Trophoblast cell (in vitro differentiated cells and primary cell): Measurements from ENCODE around the gene EIF2S1.

ENCODE experiments used
- DNase-seq, 2 donors: peaks; one replicate each; pipeline ENCODE4 v3.0.0-alpha.2; 2016
- H2AFZ ChIP-seq: 2 replicates; pipeline ENCODE4 v1.6.1; 2013; ENCODE audit warnings: low read length, moderate library complexity, mild to moderate bottlenecking; ENCODE audit not compliant: insufficient read depth, poor library complexity
- H2AK5ac ChIP-seq: 2 replicates; pipeline ENCODE4 v1.6.1; 2013; ENCODE audit warnings: mild to moderate bottlenecking, low read length
- H2BK120ac ChIP-seq: 2 replicates; pipeline ENCODE4 v1.6.1; 2013; ENCODE audit warnings: low read length, mild to moderate bottlenecking, moderate library complexity; ENCODE audit not compliant: insufficient read depth, poor library complexity
- H2BK12ac ChIP-seq: 2 replicates; pipeline ENCODE4 v1.6.1; 2013; ENCODE audit warnings: mild to moderate bottlenecking, low read length, moderate library complexity
- H2BK5ac ChIP-seq: 2 replicates; pipeline ENCODE4 v1.6.1; 2013; ENCODE audit warnings: low read length, low read depth, moderate library complexity, mild to moderate bottlenecking; ENCODE audit not compliant: poor library complexity
- H3K14ac ChIP-seq: 2 replicates; pipeline ENCODE4 v1.6.1; 2013; ENCODE audit warnings: mild to moderate bottlenecking, low read length
- H3K18ac ChIP-seq: 2 replicates; pipeline ENCODE4 v1.6.1; 2013; ENCODE audit warnings: mild to moderate bottlenecking, low read length
- H3K23ac ChIP-seq: 2 replicates; pipeline ENCODE4 v1.6.1; 2013; ENCODE audit warnings: low read length
- H3K27ac ChIP-seq: 2 replicates; pipeline ENCODE4 v1.5.1; 2013; ENCODE audit warnings: low read depth, mild to moderate bottlenecking, inconsistent platforms, low read length, moderate library complexity
- H3K27me3 ChIP-seq: 2 replicates; pipeline ENCODE4 v1.6.1; 2013; ENCODE audit warnings: inconsistent platforms, mild to moderate bottlenecking, low read length, moderate library complexity; ENCODE audit not compliant: insufficient read depth
- H3K36me3 ChIP-seq, 2 experiments: 1 replicate in 1 of 2; 2 replicates in 1 of 2; pipeline ENCODE4 v1.6.1; 2013; ENCODE audit warnings: low read length in 2 of 2, mild to moderate bottlenecking in 2 of 2, moderate library complexity in 1 of 2; ENCODE audit not compliant: insufficient read depth in 2 of 2, control insufficient read depth in 1 of 2
- H3K4ac ChIP-seq: 2 replicates; pipeline ENCODE4 v1.6.1; 2013; ENCODE audit warnings: low read depth, mild to moderate bottlenecking, low read length, moderate library complexity
- H3K4me1 ChIP-seq, 2 experiments: 1 replicate in 1 of 2; 2 replicates in 1 of 2; pipeline ENCODE4 v1.6.1; 2013; ENCODE audit warnings: low read length in 2 of 2, mild to moderate bottlenecking in 2 of 2, moderate library complexity in 1 of 2; ENCODE audit not compliant: insufficient read depth in 2 of 2, control insufficient read depth in 1 of 2
- H3K4me2 ChIP-seq: 2 replicates; pipeline ENCODE4 v1.6.1; 2013; ENCODE audit warnings: inconsistent platforms, mild to moderate bottlenecking, low read length, moderate library complexity
- H3K4me3 ChIP-seq: 2 replicates; pipeline ENCODE4 v1.5.1; 2013; ENCODE audit warnings: mild to moderate bottlenecking, low read depth, low read length, inconsistent platforms
- H3K79me1 ChIP-seq: one replicate; pipeline ENCODE4 v1.6.1; 2013; ENCODE audit warnings: low read length
- H3K79me2 ChIP-seq: 2 replicates; pipeline ENCODE4 v1.6.1; 2013; ENCODE audit warnings: low read length, mild to moderate bottlenecking; ENCODE audit not compliant: control insufficient read depth, insufficient read depth, poor library complexity
- H3K9ac ChIP-seq: 2 replicates; pipeline ENCODE4 v1.6.1; 2013; ENCODE audit warnings: mild to moderate bottlenecking, low read length
- H3K9me3 ChIP-seq: 2 replicates; pipeline ENCODE4 v1.6.1; 2013; ENCODE audit warnings: low read depth, mild to moderate bottlenecking, control low read depth, inconsistent platforms, low read length; ENCODE audit not compliant: insufficient read depth
- H4K12ac ChIP-seq: 2 replicates; pipeline ENCODE4 v1.6.1; 2013; ENCODE audit warnings: low read depth, mild to moderate bottlenecking, low read length, moderate library complexity
- H4K8ac ChIP-seq: 2 replicates; pipeline ENCODE4 v1.6.1; 2013; ENCODE audit warnings: low read depth, mild to moderate bottlenecking, low read length, moderate library complexity
- H4K91ac ChIP-seq: one replicate; pipeline ENCODE4 v1.6.1; 2013; ENCODE audit warnings: low read depth, mild to moderate bottlenecking, low read length, moderate library complexity
- WGBS: extraction: QIAGEN DNeasy Blood & Tissue Kit; methylation state at CpG from one replicate; pipeline ENCODE4 v1.1.7; 2013; ENCODE audit warnings: missing lambda C conversion rate; ENCODE audit not compliant: insufficient read length, insufficient coverage; ENCODE audit errors: extremely low coverage; 5-methylcytosine and 5-hydroxymethylcytosine counted together

The EIF2S1 gene

DNA sequence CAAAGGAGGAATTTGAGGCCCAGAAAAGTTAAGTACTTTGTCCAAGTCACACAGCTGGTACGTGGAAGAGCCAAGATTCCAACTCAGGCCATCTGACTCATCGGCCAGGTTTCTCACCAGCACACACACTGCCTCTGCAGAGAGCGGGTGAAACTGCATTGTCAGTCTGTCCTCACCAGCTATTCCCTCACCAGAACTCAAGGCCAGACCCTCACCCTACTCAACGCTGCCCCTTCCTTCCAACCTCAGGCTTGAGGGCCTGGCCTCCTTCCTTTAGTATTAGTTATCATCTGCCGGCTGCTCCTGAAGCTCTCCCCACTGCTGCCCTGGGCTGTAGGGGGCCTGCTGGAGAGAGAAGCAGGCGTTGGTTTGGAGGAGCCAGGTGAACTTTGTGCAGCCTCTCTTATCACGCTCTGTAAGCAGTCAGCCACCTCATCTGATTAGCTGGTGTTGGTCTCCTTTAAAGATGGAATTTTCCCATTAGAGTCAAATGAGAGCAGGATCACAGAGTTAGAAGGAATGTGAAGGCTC is 68.4 kb downstream of the EIF2S1 start:
- no peak overlapping the region for H3K4me2 ChIP-seq
- H3K4me1 ChIP-seq: no peaks in the 10 kb centered on the region
- H4K91ac ChIP-seq: no peak overlapping the region
- no peak overlapping the region for H3K18ac ChIP-seq
- no peaks in the 10 kb centered on the region for H3K27me3 ChIP-seq
- no CpG with 5 or more reads among the region's 7 CpGs for WGBS
- H4K8ac ChIP-seq: no peak overlapping the region
- H3K4ac ChIP-seq: no peak overlapping the region
- no peak overlapping the region for H2BK5ac ChIP-seq
- DNase-seq: peak; percentile 93 to 95
- H3K27ac ChIP-seq: no peak overlapping the region
- no peaks in the 10 kb centered on the region for H3K79me2 ChIP-seq
- peak overlapping the region; percentile 6 for H2AFZ ChIP-seq
- no peaks in the 10 kb centered on the region for H3K79me1 ChIP-seq
- H3K9ac ChIP-seq: no peak overlapping the region
- no peak overlapping the region for H3K23ac ChIP-seq
- H2BK120ac ChIP-seq: no peak overlapping the region
- H3K14ac ChIP-seq: no peak overlapping the region
- H3K9me3 ChIP-seq: no peaks in the 10 kb centered on the region
- peak overlapping the region; percentile 31 for H2BK12ac ChIP-seq
- H4K12ac ChIP-seq: no peak overlapping the region
- no peak overlapping the region for H2AK5ac ChIP-seq
- no peak overlapping the region for H3K4me3 ChIP-seq
- no peaks in the 10 kb centered on the region for H3K36me3 ChIP-seq

DNA sequence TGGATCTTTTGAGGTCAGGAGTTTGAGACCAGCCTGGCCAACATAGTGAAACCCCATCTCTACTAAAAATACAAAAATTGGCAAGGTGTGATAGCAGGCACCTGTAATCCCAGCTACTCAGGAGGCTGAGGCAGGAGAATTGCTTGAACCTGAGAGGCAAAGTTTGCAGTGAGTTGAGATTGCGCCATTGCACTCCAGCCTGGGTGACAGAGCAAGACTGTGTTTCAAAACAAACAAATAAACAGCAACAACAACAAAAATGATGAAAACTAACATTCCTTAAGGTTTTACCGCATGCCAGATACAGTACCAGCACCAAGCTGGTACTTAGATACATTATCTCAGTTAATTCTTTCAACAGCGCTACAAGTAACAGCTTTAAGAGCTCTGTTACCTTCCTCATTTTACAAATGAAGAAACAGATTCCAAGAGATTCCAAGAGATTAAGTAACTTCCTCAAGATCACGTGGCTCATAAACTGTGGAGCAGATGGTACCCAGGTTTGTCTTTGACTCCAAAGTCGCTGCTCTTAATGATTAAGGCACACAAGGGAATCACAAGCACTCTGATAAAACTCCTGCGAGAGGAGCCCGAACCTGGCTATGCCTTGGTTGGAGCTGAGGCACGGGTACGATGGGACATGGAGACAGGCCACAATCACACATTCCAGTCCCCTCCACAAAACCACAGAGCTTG is 69.5 kb downstream of the EIF2S1 start:
- no peak overlapping the region for H2BK12ac ChIP-seq
- no CpG with 5 or more reads among the region's 9 CpGs for WGBS
- H4K12ac ChIP-seq: no peak overlapping the region
- H4K8ac ChIP-seq: no peak overlapping the region
- H3K18ac ChIP-seq: no peak overlapping the region
- H3K4me2 ChIP-seq: no peak overlapping the region
- H4K91ac ChIP-seq: no peak overlapping the region
- H3K79me2 ChIP-seq: no peaks in the 10 kb centered on the region
- no peak overlapping the region for H3K27ac ChIP-seq
- H2BK5ac ChIP-seq: no peak overlapping the region
- no peaks in the 10 kb centered on the region for H3K9me3 ChIP-seq
- H3K36me3 ChIP-seq: no peaks in the 10 kb centered on the region
- H3K14ac ChIP-seq: no peak overlapping the region
- no peak overlapping the region for H3K4me3 ChIP-seq
- no peak overlapping the region for H3K9ac ChIP-seq
- no peak overlapping the region for H2BK120ac ChIP-seq
- DNase-seq: peak; percentile 66 to 91
- no peak overlapping the region for H2AK5ac ChIP-seq
- no peak overlapping the region for H2AFZ ChIP-seq
- H3K4me1 ChIP-seq: no peaks in the 10 kb centered on the region
- no peaks in the 10 kb centered on the region for H3K79me1 ChIP-seq
- H3K27me3 ChIP-seq: no peaks in the 10 kb centered on the region
- no peak overlapping the region for H3K23ac ChIP-seq
- H3K4ac ChIP-seq: no peak overlapping the region

DNA sequence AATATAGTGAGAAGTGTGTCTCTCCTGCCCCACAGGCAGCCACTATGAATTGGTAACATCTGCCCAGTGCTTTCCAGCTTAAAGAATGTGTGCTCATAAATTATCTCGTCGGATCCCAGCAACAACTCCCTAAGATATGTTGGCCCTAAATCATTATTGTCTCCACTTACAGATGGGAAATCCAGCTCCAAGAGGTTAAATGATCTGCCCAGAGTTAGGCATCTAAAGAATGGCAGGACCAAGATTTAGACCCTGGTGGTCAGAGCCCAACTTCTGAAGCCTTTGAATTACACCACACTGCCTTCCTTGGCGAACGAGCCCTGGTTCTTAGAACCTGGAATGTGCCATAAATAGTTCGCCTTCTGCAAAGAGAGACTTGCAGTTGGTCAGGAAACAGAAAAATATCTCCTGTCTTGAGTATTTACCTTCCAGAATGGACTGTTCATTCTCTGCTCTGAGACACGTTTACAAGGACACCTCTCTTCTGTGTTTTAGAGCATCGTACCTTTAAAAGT is 72.0 kb downstream of the EIF2S1 start:
- Histone ChIP-seq H2BK120ac (no peak overlapping the region), H3K4ac (no peak overlapping the region), H3K79me1 (no peaks in the 10 kb centered on the region), H3K36me3 (no peaks in the 10 kb centered on the region), H3K9me3 (no peaks in the 10 kb centered on the region), H4K8ac (no peak overlapping the region), H3K4me2 (no peak overlapping the region), H3K23ac (no peak overlapping the region), H3K79me2 (no peaks in the 10 kb centered on the region), H4K12ac (no peak overlapping the region), H3K18ac (no peak overlapping the region), H3K4me1 (no peaks in the 10 kb centered on the region), H2BK12ac (no peak overlapping the region), H2AK5ac (no peak overlapping the region), H3K9ac (no peak overlapping the region), H3K27ac (no peak overlapping the region), H2AFZ (no peak overlapping the region), H3K27me3 (no peaks in the 10 kb centered on the region), H3K14ac (no peak overlapping the region), H2BK5ac (no peak overlapping the region), H4K91ac (no peak overlapping the region), H3K4me3 (no peak overlapping the region)
- DNase-seq: peak in 1 of 2 donors; percentile 32
- WGBS: no CpG with 5 or more reads among the region's 7 CpGs

DNA sequence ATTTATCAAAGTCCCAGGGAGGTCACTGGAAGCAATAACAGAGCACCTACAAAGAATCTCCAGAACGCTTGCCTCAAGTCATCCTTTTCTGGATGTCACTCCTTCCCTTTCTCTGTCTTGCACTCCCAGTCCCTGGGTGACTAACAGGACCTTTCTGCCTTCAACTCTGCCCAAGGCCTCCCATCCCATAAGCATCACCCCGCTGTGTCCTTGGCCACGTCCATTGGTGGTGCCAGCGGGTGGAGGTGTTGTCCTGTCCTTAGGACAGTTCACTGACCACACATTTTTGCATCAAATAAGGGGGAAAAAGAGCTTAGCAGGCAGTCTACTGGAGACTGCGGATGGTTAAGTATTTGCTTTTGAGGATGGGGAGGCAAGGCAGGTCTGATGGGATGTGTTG is 75.5 kb downstream of the EIF2S1 start:
- no CpG with 5 or more reads among the region's 5 CpGs for WGBS
- no peak overlapping the region for H2AFZ ChIP-seq

More for the DNA sequence above, 75.5 kb downstream of the EIF2S1 start:
- Histone ChIP-seq H3K36me3 (no peaks in the 10 kb centered on the region), H2BK12ac (no peak overlapping the region), H4K91ac (no peak overlapping the region), H4K8ac (no peak overlapping the region), H3K4ac (no peak overlapping the region), H3K4me3 (no peak overlapping the region), H3K4me2 (no peak overlapping the region), H3K79me1 (no peaks in the 10 kb centered on the region), H3K18ac (no peak overlapping the region), H3K4me1 (no peaks in the 10 kb centered on the region), H3K14ac (no peak overlapping the region), H2AK5ac (no peak overlapping the region), H3K9me3 (no peaks in the 10 kb centered on the region), H3K9ac (no peak overlapping the region), H2BK120ac (no peak overlapping the region), H4K12ac (no peak overlapping the region), H3K27me3 (no peaks in the 10 kb centered on the region), H2BK5ac (no peak overlapping the region), H3K79me2 (no peaks in the 10 kb centered on the region), H3K23ac (no peak overlapping the region), H3K27ac (no peak overlapping the region)
- DNase-seq: no peak
